Fibroblast of villous mesenchyme (primary cell): Measurements from ENCODE around the gene UNCX. TPM values are rescaled to one million over a fixed set of nuclear protein-coding genes. Genes with fewer than 3 reads are reported as not detected.

Experiments
- DNase-seq: peaks from one replicate; pipeline ENCODE4 v3.0.0-alpha.2; 2010; ENCODE audit warnings: low read depth
- H3K4me3 ChIP-seq: 2 replicates; pipeline ENCODE4 v1.5.1; 2011; ENCODE audit warnings: low read depth, mild to moderate bottlenecking, low read length
- CTCF ChIP-seq: IDR thresholded peaks from 2 replicates; pipeline ENCODE4 v1.5.1; 2012; ENCODE audit warnings: low read depth, mild to moderate bottlenecking, low read length; ENCODE audit not compliant: insufficient read depth
- total RNA-seq: library from RNA; depleted of rRNA; stranded (reverse); fragments of >200 nt; gene quantifications from 2 replicates; pipeline ENCODE4 v1.2.3, GENCODE V29; 2012

The UNCX gene
- total RNA-seq, 1 donor = not detected

- no peak overlapping the region for H3K4me3 ChIP-seq
- DNase-seq = no peak
- TF ChIP-seq CTCF = no peak
Observed at GRCh38 chr7:1263391-1263951, 30.8 kb downstream of the UNCX start.

GRCh38 chr7:1264345-1265280 is 31.9 kb downstream of the UNCX start:
- no peak overlapping the region for H3K4me3 ChIP-seq
- TF ChIP-seq CTCF = no peak
- no peak for DNase-seq

- no peak overlapping the region for H3K4me3 ChIP-seq
- DNase-seq = no peak
- TF ChIP-seq CTCF = no peak
Observed at GRCh38 chr7:1267016-1267900, 34.6 kb downstream of the UNCX start.

GRCh38 chr7:1268076-1268815 is 35.6 kb downstream of the UNCX start:
- no peak overlapping the region for H3K4me3 ChIP-seq
- no peak for TF ChIP-seq CTCF
- DNase-seq = no peak

GRCh38 chr7:1268866-1269265 is 36.2 kb downstream of the UNCX start:
- no peak for TF ChIP-seq CTCF
- H3K4me3 ChIP-seq = no peak overlapping the region
- DNase-seq = no peak

GRCh38 chr7:1269336-1269890 is 36.7 kb downstream of the UNCX start:
- TF ChIP-seq CTCF = no peak
- no peak overlapping the region for H3K4me3 ChIP-seq
- DNase-seq = no peak
